ENCODE measurements around the gene VSTM5.

GRCh38 chr11:93823210-93823609, 27.2 kb downstream of the VSTM5 start:
- TF ChIP-seq EZH2 (IDR thresholded peaks at IDR 0.05; ENCODE audit: borderline replicate concordance, low read length) (no peak), CTCF (conservative IDR thresholded peaks at IDR 0.05 in 1 of 2, IDR thresholded peaks at IDR 0.05 in 1 of 2; ENCODE audit: extremely low read depth in 1 of 2, insufficient read depth in 1 of 2, low read depth in 1 of 2, low read length in 2 of 2) (no peak)
